K562 (cell line): ENCODE results near the gene RGS7. TPM values are rescaled to one million over a fixed set of nuclear protein-coding genes. Genes with fewer than 3 reads are reported as not detected.

ENCODE experiments used
- ATAC-seq: fragments of 200-7000 bp; cut with Tn5 transposase; 3 replicates; pipeline ENCODE4 v1.9.1; 2020; ENCODE audit warnings: moderate library complexity
- BruUV-seq: library from RNA; stranded (reverse); fragments of 400-500 nt; replicated peaks from 2 replicates; lab custom pipeline; 2021; lab: Mats Ljungman, UMichigan
- CTCF ChIA-PET: fragments of 300-600 bp; formaldehyde crosslinking; extraction: SDS; loops from one replicate; lab custom pipeline; 2021; ENCODE audit warnings: low intra/inter-chr PET ratio; lab: Yijun Ruan, JAX
- POLR2A ChIA-PET: fragments of 300-600, 350-650 bp; sonication (Branson Sonifier 250); formaldehyde crosslinking; extraction: SDS; loops from one replicate; lab custom pipeline; 2021; ENCODE audit warnings: antibody characterized with exemption, inconsistent platforms; lab: Yijun Ruan, JAX
- DNase-seq, 4 experiments: peaks; one replicate each; pipeline versions ENCODE4 v3.0.0 to v3.0.0-alpha.2; 2011 to 2018; ENCODE audit warnings: low spot score in 3 of 4, mixed read lengths in 3 of 4; ENCODE audit errors: extremely low read depth in 1 of 4
- FAIRE-seq: peaks from 2 replicates; lab custom pipeline; 2011; peaks lifted over from hg19 to GRCh38; lab: Jason Lieb, UNC
- H2AFZ ChIP-seq: 2 replicates; pipeline ENCODE4 v1.6.0; 2011; ENCODE audit warnings: low read depth, low read length, control low read depth, inconsistent platforms
- H3K27ac ChIP-seq: fragments of 200-600 bp; 3 replicates; pipeline ENCODE4 v1.8.0; 2011; ENCODE audit warnings: low read depth, mild to moderate bottlenecking, control low read depth, inconsistent platforms, low read length, moderate library complexity, mixed read lengths; ENCODE audit errors: extremely low read depth
- H3K27me3 ChIP-seq, 2 experiments: fragments of 300-600 bp in 1 of 2; 2 replicates in 1 of 2; 3 replicates in 1 of 2; pipeline versions ENCODE4 v1.6.0 to v1.8.0; 2011; ENCODE audit warnings: inconsistent platforms in 2 of 2, low read length in 2 of 2, mild to moderate bottlenecking in 1 of 2, mixed read lengths in 1 of 2, moderate library complexity in 1 of 2; ENCODE audit not compliant: control insufficient read depth in 2 of 2, insufficient read depth in 2 of 2
- H3K36me3 ChIP-seq: fragments of 300-600 bp; 3 replicates; pipeline ENCODE4 v1.8.0; 2011; ENCODE audit warnings: mild to moderate bottlenecking, low read length, inconsistent platforms; ENCODE audit not compliant: control insufficient read depth, insufficient read depth
- H3K4me1 ChIP-seq, 2 experiments: fragments of 200-600 bp in 1 of 2; replicated peaks in 1 of 2; 2 replicates in 1 of 2; 3 replicates in 1 of 2; pipeline versions ENCODE4 v1.5.1 to v1.8.0; 2011; ENCODE audit warnings: inconsistent platforms in 2 of 2, low read length in 2 of 2, mild to moderate bottlenecking in 1 of 2, mixed read lengths in 1 of 2, moderate library complexity in 1 of 2; ENCODE audit not compliant: control insufficient read depth in 2 of 2, insufficient read depth in 2 of 2
- H3K4me2 ChIP-seq: 2 replicates; pipeline ENCODE4 v1.6.1; 2011; ENCODE audit warnings: low read length, control low read depth, inconsistent platforms, mixed read lengths; ENCODE audit not compliant: insufficient read depth
- H3K4me3 ChIP-seq: fragments of 200-600 bp; sonication (generic), shearing (Covaris generic); 2 replicates; pipeline ENCODE4 v1.5.1; 2016; ENCODE audit warnings: control low read depth, inconsistent platforms
- H3K79me2 ChIP-seq: fragments of 200-600 bp; 3 replicates; pipeline ENCODE4 v1.8.0; 2011; ENCODE audit warnings: low read length, inconsistent platforms; ENCODE audit not compliant: control insufficient read depth, insufficient read depth
- H3K9ac ChIP-seq, 2 experiments: 2 replicates each; pipeline versions ENCODE4 v1.6.0 to v1.6.1; 2011; ENCODE audit warnings: low read depth in 2 of 2, low read length in 2 of 2, control low read depth in 1 of 2, inconsistent platforms in 1 of 2, mild to moderate bottlenecking in 1 of 2, mixed read lengths in 1 of 2; ENCODE audit not compliant: insufficient read depth in 1 of 2
- H3K9me1 ChIP-seq: one replicate; pipeline ENCODE4 v1.6.0; 2011; ENCODE audit warnings: inconsistent platforms, mild to moderate bottlenecking, low read length, moderate library complexity; ENCODE audit not compliant: control insufficient read depth, insufficient read depth
- H3K9me3 ChIP-seq: replicated peaks from 2 replicates; pipeline ENCODE4 v1.5.1; 2011; ENCODE audit warnings: low read depth, low read length, inconsistent platforms; ENCODE audit not compliant: control insufficient read depth, insufficient read depth
- H4K20me1 ChIP-seq: replicated peaks from 2 replicates; pipeline ENCODE4 v1.6.1; 2011; ENCODE audit warnings: low read length, inconsistent platforms, mixed read lengths; ENCODE audit not compliant: control insufficient read depth, insufficient read depth
- BRD4 ChIP-seq: fragments of 200-600 bp; sonication (generic); IDR thresholded peaks from 2 replicates; pipeline ENCODE4 v1.6.1; 2017; ENCODE audit warnings: inconsistent platforms
- CSDE1 ChIP-seq, 2 experiments: fragments of 450-650 bp; IDR thresholded peaks; 2 replicates each; pipeline ENCODE4 v1.6.1; 2016; ENCODE audit warnings: mild to moderate bottlenecking in 1 of 2
- EWSR1 ChIP-seq: fragments of 450-650 bp; IDR thresholded peaks from 2 replicates; pipeline ENCODE4 v1.6.1; 2018; ENCODE audit warnings: borderline replicate concordance, mild to moderate bottlenecking, low read depth, moderate library complexity; ENCODE audit not compliant: partially characterized antibody
- FOSL1 ChIP-seq: fragments of 200-800 bp; sonication (Bioruptor generic); conservative IDR thresholded peaks from 2 replicates; pipeline ENCODE4 v1.6.1; 2016; ENCODE audit warnings: missing genetic modification characterization, missing compliant biosample characterization
- FOXP1 ChIP-seq: sonication (generic); formaldehyde crosslinking; IDR thresholded peaks from 2 replicates; pipeline ENCODE4 v1.8.0; 2022; ENCODE audit warnings: mild to moderate bottlenecking, missing genetic modification reagents
- MEF2A ChIP-seq: IDR thresholded peaks from 2 replicates; pipeline ENCODE4 v1.6.1; 2011; ENCODE audit warnings: low read depth, mild to moderate bottlenecking, low read length, moderate library complexity; ENCODE audit not compliant: control insufficient read depth
- NCOA4 ChIP-seq: fragments of 450-650 bp; IDR thresholded peaks from 2 replicates; pipeline ENCODE4 v1.6.1; 2018; ENCODE audit warnings: mild to moderate bottlenecking; ENCODE audit not compliant: partially characterized antibody
- PURB ChIP-seq: sonication (generic); formaldehyde crosslinking; IDR thresholded peaks from 2 replicates; pipeline ENCODE4 v1.9.0; 2021; ENCODE audit warnings: low read depth, mild to moderate bottlenecking, missing genetic modification reagents
- RCOR1 ChIP-seq, 2 experiments: IDR thresholded peaks; 2 replicates each; pipeline ENCODE4 v1.6.1; 2012; ENCODE audit warnings: low read depth in 2 of 2, low read length in 2 of 2, borderline replicate concordance in 1 of 2, improper control_type of control experiment in 1 of 2
- TARDBP ChIP-seq: fragments of 450-650 bp; IDR thresholded peaks from 2 replicates; pipeline ENCODE4 v1.6.1; 2016
- YBX1 ChIP-seq: fragments of 450-650 bp; IDR thresholded peaks from 2 replicates; pipeline ENCODE4 v1.7.1; 2016; ENCODE audit warnings: mild to moderate bottlenecking
- ZBTB7A ChIP-seq: IDR thresholded peaks from 2 replicates; pipeline ENCODE4 v1.6.1; 2011; ENCODE audit warnings: low read depth, mild to moderate bottlenecking, low read length, moderate library complexity, borderline replicate concordance; ENCODE audit not compliant: control insufficient read depth
- ZC3H8 ChIP-seq: fragments of 450-650 bp; IDR thresholded peaks from 2 replicates; pipeline ENCODE4 v1.6.1; 2017
- ZNF398 ChIP-seq: fragments of 250-450 bp; sonication (Bioruptor Pico); IDR thresholded peaks from 2 replicates; pipeline ENCODE4 v1.8.0; 2021; ENCODE audit warnings: moderate library complexity, mild to moderate bottlenecking, inconsistent platforms
- WGBS: fragments of 100-300 bp; shearing (Covaris generic); methylation state at CpG from one replicate; pipeline ENCODE4 v1.1.6; 2016; ENCODE audit warnings: low coverage, mixed read lengths; ENCODE audit not compliant: insufficient coverage; ENCODE audit errors: missing lambda C conversion rate; 5-methylcytosine and 5-hydroxymethylcytosine counted together
- in situ Hi-C: fragments of 300-500 bp; cut with MboI; formaldehyde crosslinking; loops from 4 replicates; pipeline ENCODE4 v1.15.0; 2018; ENCODE audit warnings: inconsistent platforms, mixed read lengths
- intact Hi-C: fragments of 100-400 bp; cut with micrococcal nuclease; formaldehyde crosslinking; loops from 2 replicates; pipeline ENCODE4 v1.14.2; 2022
- polyA plus RNA-seq, 8 experiments: library from polyadenylated mRNA; depleted of rRNA in 4 of 8; stranded (reverse) in 5 of 8; unstranded in 3 of 8; fragments of >200 nt; fragmentation: Nextera tagmentation in 2 of 8; fragmentation: Illumina TruSeq in 1 of 8; extraction: Ambion mirVana in 2 of 8; extraction: Trizol in 1 of 8; gene quantifications; 2 replicates each; pipeline versions ENCODE4 v1.2.1 to v1.2.3, GENCODE V29; 2011 to 2014; ENCODE audit warnings: inconsistent platforms in 1 of 8, missing spikeins in 1 of 8
- total RNA-seq, 7 experiments: library from RNA; depleted of rRNA in 6 of 7; stranded (reverse); fragments of >200 nt in 6 of 7; fragmentation: Illumina TruSeq in 2 of 7; extraction: Trizol in 2 of 7; gene quantifications; 2 replicates each; pipeline versions ENCODE4 v1.2.1 to v1.2.3, GENCODE V29; 2011 to 2021; ENCODE audit warnings: low replicate concordance in 1 of 7
- TF ChIP-seq, protein P1 (sequence below): fragments of 250-450 bp; sonication (Bioruptor Pico); IDR thresholded peaks from 2 replicates; pipeline ENCODE4 v1.5.0; 2021

Gene RGS7
- total and polyA plus RNA-seq, 9 of the 15 experiments (the other 6 are each of a cell fraction or from before 2014, with no cell fraction given): not detected

GRCh38 chr1:241129207-241129960 is 227.6 kb downstream of the RGS7 start:
- no peak for FAIRE-seq

DNA sequence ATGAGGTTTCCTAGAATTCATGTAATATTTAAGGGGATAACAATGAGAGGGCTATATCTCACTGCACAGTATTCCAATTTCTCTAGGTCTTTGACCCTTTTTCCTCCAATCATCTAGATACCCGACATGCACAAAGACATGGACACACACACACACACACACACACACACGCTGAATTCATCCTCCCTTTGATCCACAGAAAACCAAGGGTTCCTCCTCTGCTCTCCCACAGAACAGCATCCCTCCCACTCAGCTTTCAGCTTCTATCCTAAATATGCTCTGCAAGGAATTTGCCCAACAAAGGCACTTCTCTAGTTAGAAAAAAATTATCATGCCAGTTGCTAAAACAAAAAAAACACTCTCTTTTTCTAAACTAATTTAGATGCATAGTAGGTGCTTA is 231.7 kb downstream of the RGS7 start:
- H3K9me1 ChIP-seq: no peaks in the 10 kb centered on the region
- no peaks in the 10 kb centered on the region for H3K4me1 ChIP-seq
- no peak overlapping the region for H3K27ac ChIP-seq
- no peaks in the 10 kb centered on the region for H3K27me3 ChIP-seq
- H4K20me1 ChIP-seq: no peaks in the 10 kb centered on the region
- intact Hi-C loops: no loop called here
- H3K4me3 ChIP-seq: no peak overlapping the region
- H3K9ac ChIP-seq: no peak overlapping the region
- BruUV-seq: no TSS peak
- in situ Hi-C loops: no loop called here
- no peaks in the 10 kb centered on the region; the same call in 1 of the 2 replicates for H3K9me3 ChIP-seq
- ATAC-seq (no peak), DNase-seq (no peak), FAIRE-seq (no peak)
- H3K4me2 ChIP-seq: no peak overlapping the region
- H3K36me3 ChIP-seq: no peaks in the 10 kb centered on the region
- 0% methylated on average over 2 of the region's 2 CpGs for WGBS
- ChIA-PET POLR2A (no interaction called here), CTCF (no interaction called here)
- H3K79me2 ChIP-seq: no peaks in the 10 kb centered on the region
- H2AFZ ChIP-seq: no peak overlapping the region
- no peak for TF ChIP-seq EWSR1
- TF ChIP-seq, protein P1, sequence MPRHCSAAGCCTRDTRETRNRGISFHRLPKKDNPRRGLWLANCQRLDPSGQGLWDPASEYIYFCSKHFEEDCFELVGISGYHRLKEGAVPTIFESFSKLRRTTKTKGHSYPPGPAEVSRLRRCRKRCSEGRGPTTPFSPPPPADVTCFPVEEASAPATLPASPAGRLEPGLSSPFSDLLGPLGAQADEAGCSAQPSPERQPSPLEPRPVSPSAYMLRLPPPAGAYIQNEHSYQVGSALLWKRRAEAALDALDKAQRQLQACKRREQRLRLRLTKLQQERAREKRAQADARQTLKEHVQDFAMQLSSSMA (CRISPR knock-in tag): no peak
- no peak for TF ChIP-seq ZBTB7A
- no peak for TF ChIP-seq CSDE1 (IDR thresholded peaks at IDR 0.05)
- no peak for TF ChIP-seq FOSL1 (tag)
- TF ChIP-seq RCOR1 (IDR thresholded peaks at IDR 0.05; ENCODE audit: borderline replicate concordance in 1 of 2, low read depth in 2 of 2, low read length in 2 of 2): no peak
- no peak for TF ChIP-seq PURB
- no peak for TF ChIP-seq FOXP1 (CRISPR knock-in tag)
- TF ChIP-seq ZC3H8: no peak
- TF ChIP-seq ZNF398 (CRISPR knock-in tag): no peak
- no peak for TF ChIP-seq YBX1
- TF ChIP-seq MEF2A: no peak
- TF ChIP-seq TARDBP: no peak
- no peak for TF ChIP-seq BRD4

More at GRCh38 chr1:241129207-241129960, 227.6 kb downstream of the RGS7 start:
- no peak for DNase-seq
- POLR2A ChIA-PET: no interaction called here
- Histone ChIP-seq H3K9me3 (no peaks in the 10 kb centered on the region; the same call in 1 of the 2 replicates), H3K79me2 (no peaks in the 10 kb centered on the region), H2AFZ (no peak overlapping the region), H3K27me3 (no peaks in the 10 kb centered on the region), H3K4me2 (no peak overlapping the region), H3K4me3 (no peak overlapping the region), H3K36me3 (no peaks in the 10 kb centered on the region), H4K20me1 (no peaks in the 10 kb centered on the region), H3K4me1 (no peaks in the 10 kb centered on the region), H3K27ac (no peak overlapping the region), H3K9ac (no peak overlapping the region), H3K9me1 (no peaks in the 10 kb centered on the region)
- no peak for ATAC-seq
- CTCF ChIA-PET: no interaction called here
- no TSS peak for BruUV-seq
- no peak for TF ChIP-seq NCOA4
- intact Hi-C loops: no loop called here
- 1% methylated on average over 11 of the region's 11 CpGs for WGBS
- in situ Hi-C loops: no loop called here
